ENCODE data around the gene SAMM50. TPM values are rescaled to one million over a fixed set of nuclear protein-coding genes. Genes with fewer than 3 reads are reported as not detected.
A peak's percentile ranks its signal among the peaks of the same experiment; 100 is the strongest.

The SAMM50 gene
- total RNA-seq, 1 experiment from 2014 or later, result 94.8 TPM

DNA sequence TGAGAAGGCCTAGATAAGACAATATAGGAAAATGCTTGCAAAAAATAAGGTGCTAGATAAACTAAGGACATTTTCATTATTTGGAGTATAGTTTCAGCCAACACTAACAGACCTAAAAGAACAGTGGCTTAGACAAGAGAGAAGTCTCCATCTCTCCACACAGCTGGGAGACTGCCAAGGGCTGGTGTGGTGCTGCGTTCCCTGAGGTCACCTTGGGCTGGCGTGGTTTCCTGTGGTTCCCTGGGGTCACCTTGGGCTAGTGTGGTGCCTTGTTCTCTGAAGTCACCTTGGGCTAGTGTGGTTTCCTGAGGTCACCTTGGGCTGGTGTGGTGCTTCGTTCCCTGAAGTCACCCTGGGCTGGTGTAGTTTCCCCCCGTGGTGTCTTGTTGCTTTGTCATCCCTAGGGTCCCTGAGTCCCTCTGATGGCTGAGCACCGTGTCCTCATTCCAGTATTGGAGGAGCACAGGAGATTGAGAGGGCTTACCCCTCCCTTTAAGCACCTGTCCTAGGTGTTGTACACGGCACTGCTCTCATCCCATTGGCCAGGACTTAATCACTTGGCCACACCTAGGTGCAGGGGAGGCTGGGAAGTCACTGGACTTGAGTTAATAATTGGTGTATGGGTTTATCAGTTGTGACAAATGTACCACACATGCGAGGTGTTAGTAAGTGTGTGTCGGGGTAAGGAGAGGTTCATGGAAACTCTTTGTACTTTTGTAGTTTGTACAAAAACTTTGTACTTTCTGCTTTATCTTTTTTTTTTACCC lies 14.9 kb downstream of the SAMM50 start:
- DNase-seq (ENCODE audit: low read depth, low spot score), result no peak
- in situ Hi-C loops (cut with HindIII; ENCODE audit: low pct_unique_long_range_greater_than_20kb, low sequenced_read_pairs), result no loop called here

DNA sequence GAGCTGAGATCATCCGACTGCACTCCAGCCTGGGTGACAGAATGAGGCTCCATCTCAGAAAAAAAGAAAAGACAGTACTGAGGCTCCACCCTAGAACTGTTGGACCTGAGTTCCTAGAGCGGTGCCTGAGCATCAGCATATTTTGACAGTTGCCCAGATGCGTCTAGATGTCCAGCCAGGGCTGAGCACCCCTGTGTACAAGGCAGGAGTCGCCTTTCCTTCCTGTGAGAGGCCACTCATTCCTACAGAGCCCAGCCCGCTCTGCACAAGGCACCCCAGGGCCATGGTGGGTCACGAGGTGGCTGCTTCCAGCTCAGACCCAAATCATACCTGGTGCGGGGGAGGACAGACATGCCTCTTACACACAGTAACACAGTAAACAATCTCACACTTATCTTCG lies 15.9 kb downstream of the SAMM50 start:
- in situ Hi-C loops (cut with HindIII; ENCODE audit: low pct_unique_long_range_greater_than_20kb, low sequenced_read_pairs), result no loop called here

DNA sequence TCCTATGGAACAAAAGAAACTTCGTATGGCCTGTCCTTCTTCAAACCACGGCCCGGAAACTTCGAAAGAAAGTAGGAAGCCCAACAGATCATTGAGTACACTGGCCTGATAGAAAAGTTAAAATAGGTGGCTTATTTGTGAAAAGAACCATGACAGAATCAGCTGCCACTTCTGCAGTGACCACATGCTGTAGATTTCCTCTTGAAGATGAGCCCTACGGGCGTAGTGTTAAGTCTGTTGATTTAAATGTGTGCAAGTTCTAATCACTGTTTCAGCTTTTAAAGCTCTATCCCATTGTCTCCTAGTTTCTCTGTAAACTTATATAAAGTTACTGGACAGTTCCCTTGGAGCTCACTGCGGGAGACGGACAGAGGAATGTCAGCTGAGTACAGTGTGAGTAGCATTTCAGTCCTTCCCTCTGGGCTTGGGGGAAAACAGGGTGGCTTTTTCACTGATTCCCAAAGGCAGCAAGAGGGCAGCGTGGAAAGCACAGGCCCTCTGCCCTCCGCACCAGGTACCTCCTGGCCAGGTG lies 17.8 kb downstream of the SAMM50 start:
- in situ Hi-C loops (cut with HindIII; ENCODE audit: low pct_unique_long_range_greater_than_20kb, low sequenced_read_pairs), result no loop called here
- DNase-seq (ENCODE audit: low read depth, low spot score), result peak; percentile 88

More for the DNA sequence above, 15.9 kb downstream of the SAMM50 start:
- no peak for DNase-seq (ENCODE audit: low read depth, low spot score)

DNA sequence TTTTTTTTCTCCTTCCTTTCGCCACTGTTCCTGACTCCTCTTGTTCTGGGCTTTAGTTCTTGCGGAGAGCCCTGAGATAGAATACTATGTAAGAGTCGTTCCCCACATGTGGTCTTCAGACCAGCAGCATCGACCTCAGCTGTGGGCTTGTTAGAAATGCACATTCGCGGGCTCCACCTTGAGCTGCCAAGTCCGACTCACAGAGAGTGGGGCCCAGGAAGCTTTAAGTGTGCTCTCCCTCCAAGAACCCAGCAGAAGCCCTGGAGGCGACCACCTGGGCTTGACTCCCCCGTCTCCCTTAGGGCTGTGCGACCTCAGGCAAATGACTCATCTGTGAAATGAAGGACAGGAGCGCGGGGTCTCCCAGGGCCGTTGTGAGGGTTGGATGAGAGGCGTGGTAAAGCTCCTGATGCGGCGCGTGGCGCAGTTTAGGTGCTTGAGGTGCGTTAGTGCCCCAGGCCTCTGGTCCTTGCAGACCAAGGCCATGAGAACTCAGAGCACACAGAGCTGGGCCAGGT lies 18.8 kb downstream of the SAMM50 start:
- in situ Hi-C loops (cut with HindIII; ENCODE audit: low pct_unique_long_range_greater_than_20kb, low sequenced_read_pairs), result no loop called here

DNA sequence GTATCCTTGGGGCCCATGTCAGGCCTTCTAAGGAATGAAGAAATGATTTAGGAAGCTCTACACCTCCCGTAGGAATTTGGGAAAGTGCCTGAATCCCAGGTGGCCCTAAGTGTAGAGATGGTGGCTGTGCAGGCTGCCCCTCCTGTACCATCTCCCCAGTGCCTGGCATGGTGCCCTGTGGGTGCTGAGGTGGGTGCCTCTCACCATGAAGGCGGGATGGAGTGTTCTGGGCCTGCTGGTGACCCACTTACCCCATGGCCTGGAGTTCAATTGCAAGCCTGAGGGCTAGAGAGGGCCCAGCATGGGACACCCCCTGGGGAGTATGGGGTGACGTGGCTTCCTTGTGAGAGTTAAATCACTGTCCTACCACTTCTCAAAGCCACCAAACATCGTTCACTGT lies 19.8 kb downstream of the SAMM50 start:
- no peak for DNase-seq (ENCODE audit: low read depth, low spot score)
- in situ Hi-C loops (cut with HindIII; ENCODE audit: low pct_unique_long_range_greater_than_20kb, low sequenced_read_pairs), result loop anchor here (25.0 kb wide), 1 partner anchor 112 kb away; no protein-coding TSS in a partner anchor

More for the DNA sequence above, 18.8 kb downstream of the SAMM50 start:
- DNase-seq (ENCODE audit: low read depth, low spot score), result no peak

DNA sequence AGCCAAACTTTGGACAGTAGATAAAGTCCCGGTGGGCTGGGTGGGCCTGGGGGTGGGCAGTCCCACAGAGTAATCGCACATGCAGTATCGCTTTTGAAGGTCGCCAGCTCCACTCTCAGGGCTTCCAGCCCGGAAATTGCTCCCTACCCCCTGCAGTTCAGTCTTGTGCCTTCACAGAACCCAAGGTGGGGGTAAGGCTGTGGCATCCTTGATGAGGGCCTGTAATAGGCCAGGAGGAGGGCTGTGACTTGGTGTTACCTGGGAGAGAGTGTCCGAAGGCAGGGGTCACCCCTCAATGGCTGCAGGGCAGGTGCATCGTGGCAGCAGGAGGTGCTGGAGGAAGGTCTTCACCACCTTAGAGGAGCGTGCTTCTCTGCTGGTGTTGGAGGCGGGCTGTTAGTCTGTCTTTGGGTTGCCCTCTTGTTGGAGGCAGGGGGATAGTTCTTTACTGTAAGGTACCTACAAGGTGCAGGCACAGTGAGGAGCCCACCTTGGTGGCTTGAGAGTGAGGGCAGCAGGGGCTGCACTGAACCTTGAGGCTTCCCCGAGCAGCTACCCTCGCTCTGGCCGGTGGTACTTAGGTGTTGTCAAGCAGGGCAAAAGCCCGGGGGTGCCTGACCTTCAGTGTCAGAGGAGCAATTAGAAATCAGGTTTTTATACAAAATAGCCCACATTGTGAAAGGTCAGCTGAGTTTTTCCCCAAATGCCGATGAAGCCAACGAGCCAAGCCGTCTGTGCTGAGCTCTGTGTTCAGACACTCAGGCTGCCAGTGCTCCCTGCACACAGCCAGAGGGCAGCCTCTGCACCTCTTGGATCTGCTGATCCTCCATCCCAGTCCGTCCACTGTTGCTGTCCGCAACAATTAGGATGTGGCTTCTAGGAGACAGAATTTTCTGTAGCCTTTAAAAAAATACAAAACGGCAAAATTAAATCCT lies 21.9 kb downstream of the SAMM50 start:
- no peak for DNase-seq (ENCODE audit: low read depth, low spot score)
- in situ Hi-C loops (cut with HindIII; ENCODE audit: low pct_unique_long_range_greater_than_20kb, low sequenced_read_pairs), result loop anchor here (25.0 kb wide), 1 partner anchor 110 kb away; no protein-coding TSS in a partner anchor

DNA sequence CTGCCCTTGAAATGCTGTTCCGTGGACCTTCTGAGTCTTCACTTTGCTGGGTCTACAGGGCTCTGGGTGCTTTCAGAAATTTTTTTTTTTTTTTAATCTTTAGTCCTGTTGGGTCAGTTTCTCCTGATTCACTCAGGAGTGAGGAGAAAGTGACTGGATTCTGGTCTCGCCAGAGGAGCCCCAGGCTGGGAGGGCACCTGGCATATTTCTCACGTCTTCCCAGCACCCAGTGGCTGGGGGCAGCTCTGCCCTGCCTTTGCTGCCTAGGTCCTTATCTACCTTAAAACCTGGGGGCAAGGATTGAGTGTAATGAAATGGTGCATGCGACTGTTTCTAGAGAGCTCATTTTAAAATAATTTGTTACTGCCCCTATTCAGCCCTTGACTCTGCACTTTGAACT lies 23.3 kb downstream of the SAMM50 start:
- in situ Hi-C loops (cut with HindIII; ENCODE audit: low pct_unique_long_range_greater_than_20kb, low sequenced_read_pairs), result loop anchor here (25.0 kb wide), 1 partner anchor 109 kb away; no protein-coding TSS in a partner anchor
- no peak for DNase-seq (ENCODE audit: low read depth, low spot score)

DNA sequence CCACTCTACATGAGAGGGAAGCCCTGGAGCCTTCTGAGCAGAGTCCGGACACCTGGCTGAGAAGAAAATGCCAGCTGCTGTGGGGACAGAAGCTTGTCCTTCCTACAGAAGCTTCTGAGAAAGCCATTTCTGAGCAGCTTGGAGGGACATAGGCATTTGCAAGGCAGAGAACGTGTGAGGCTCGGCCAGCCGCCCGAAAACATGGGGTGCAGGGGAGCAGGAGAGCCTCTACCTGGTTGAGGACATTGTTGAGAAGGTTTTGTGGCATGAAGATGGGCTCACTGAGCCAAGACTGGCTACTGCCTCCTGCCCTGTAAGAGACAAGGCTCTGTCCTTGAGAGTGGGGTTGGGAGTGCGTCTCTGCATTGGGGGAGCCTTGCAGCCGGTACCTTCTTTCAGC lies 25.3 kb downstream of the SAMM50 start:
- in situ Hi-C loops (cut with HindIII; ENCODE audit: low pct_unique_long_range_greater_than_20kb, low sequenced_read_pairs), result loop anchor here (25.0 kb wide), 1 partner anchor 107 kb away; no protein-coding TSS in a partner anchor
- DNase-seq (ENCODE audit: low read depth, low spot score), result no peak

DNA sequence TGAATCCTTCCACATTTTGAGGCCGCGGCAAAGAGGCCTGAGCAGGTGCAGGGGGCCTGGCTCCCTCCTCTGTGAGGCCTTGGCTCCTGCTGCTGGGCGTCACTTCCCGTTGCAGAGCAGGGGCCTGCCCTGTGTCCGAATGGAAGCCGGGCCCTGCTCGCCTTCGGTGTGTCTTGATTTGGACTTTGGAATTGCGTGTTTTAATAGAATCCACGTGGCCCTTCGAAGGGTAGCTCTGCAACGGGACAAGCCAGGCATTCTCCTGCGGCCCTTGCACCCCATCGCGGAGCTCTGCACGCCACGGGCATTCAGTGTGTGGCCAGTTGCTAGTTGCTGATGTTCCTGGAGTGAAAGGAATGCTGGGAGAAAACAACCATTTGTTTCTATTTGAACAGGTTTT lies 25.8 kb downstream of the SAMM50 start:
- no peak for DNase-seq (ENCODE audit: low read depth, low spot score)
- in situ Hi-C loops (cut with HindIII; ENCODE audit: low pct_unique_long_range_greater_than_20kb, low sequenced_read_pairs), result loop anchor here (25.0 kb wide), 1 partner anchor 106 kb away; no protein-coding TSS in a partner anchor

DNA sequence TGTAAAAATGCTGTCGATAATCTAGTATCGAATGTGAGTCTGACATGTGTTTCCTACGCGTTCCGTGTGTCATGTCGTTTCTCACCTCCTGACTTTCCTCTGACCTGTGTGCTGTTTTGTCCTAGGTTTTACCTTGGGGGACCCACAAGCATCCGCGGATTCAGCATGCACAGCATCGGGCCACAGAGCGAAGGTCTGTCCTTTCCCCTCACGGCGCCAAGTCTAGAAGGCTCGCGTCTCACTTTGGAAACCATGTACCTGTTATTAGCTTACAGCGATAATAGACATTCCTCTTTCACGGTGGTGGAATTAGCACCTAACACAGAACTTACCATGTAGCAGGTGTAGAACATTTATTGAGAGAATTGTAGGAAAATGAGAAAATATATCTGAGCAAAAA lies 28.6 kb downstream of the SAMM50 start:
- DNase-seq (ENCODE audit: low read depth, low spot score), result no peak
- in situ Hi-C loops (cut with HindIII; ENCODE audit: low pct_unique_long_range_greater_than_20kb, low sequenced_read_pairs), result loop anchor here (25.0 kb wide), 1 partner anchor 103 kb away; no protein-coding TSS in a partner anchor

DNA sequence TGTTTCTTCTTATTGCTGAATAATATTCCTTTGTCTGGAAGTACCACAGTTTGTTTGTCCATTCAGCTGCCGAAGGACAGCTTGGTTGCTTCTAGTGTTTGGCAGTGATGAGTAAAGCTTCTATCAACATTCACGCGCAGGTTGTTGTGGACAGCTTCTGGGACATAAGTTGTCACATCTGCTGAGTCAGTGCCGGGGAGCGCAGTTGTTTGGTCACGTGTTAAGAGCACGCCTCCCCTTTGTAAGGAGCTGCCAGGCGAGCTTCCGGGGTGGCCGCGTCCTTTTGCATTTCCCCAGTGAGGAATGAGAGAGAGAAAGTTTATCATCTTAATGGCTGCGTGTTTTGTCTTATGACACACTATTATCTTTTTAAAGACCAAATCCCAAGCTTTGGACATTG lies 30.3 kb downstream of the SAMM50 start:
- peak; percentile 67 for DNase-seq (ENCODE audit: low read depth, low spot score)
- in situ Hi-C loops (cut with HindIII; ENCODE audit: low pct_unique_long_range_greater_than_20kb, low sequenced_read_pairs), result loop anchor here (25.0 kb wide), 1 partner anchor 102 kb away; no protein-coding TSS in a partner anchor

DNA sequence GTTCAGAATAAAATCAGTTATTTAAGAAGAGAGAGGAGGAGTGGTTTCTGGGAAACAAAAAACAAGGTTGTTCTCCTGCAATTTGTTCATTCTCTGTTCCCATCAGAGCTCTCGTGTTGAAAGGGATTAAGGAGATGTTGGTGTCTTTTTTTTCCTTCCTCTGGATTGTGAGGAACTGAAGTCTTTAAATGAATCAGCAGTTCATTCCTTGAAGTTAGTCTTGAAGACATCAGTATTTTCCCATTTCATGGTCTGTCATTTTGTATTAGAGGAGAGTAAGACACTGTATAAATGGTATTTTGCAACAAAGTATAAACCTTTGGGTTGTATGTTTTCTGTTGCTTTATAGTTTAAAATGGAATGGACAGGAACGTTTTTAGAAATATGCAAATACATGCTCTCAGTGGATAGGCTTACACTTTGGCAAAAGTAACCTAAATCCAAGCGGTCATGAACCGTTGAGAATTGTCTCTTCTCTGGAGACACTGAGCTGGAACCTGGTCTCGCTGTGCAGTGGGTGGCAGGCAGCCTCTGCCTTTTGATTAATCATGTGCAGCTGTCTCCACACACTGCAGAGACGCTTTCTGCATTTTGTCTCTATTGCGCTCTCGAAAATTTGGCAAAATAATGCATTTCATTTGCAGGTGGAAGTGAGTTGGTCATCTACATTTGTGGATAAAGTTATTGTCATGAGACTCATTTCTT lies 33.0 kb downstream of the SAMM50 start:
- in situ Hi-C loops (cut with HindIII; ENCODE audit: low pct_unique_long_range_greater_than_20kb, low sequenced_read_pairs), result loop anchor here (25.0 kb wide), 1 partner anchor 99 kb away; no protein-coding TSS in a partner anchor
- no peak for DNase-seq (ENCODE audit: low read depth, low spot score)

DNA sequence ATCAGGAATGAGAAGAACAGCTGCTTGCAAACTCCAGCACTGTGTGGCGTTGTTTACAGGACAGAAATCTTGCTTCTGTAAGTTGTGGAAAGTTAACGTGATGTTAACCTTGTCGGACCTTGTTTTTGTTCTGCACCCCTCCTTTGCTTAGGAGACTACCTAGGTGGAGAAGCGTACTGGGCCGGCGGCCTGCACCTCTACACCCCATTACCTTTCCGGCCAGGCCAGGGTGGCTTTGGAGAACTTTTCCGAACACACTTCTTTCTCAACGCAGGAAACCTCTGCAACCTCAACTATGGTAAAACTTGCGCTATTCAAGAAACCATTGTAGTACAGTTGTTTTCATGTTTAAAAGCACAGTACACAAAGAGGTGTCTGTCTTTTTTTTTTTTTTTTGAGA lies 33.7 kb downstream of the SAMM50 start:
- DNase-seq (ENCODE audit: low read depth, low spot score), result no peak
- in situ Hi-C loops (cut with HindIII; ENCODE audit: low pct_unique_long_range_greater_than_20kb, low sequenced_read_pairs), result loop anchor here (25.0 kb wide), 1 partner anchor 98 kb away; no protein-coding TSS in a partner anchor

DNA sequence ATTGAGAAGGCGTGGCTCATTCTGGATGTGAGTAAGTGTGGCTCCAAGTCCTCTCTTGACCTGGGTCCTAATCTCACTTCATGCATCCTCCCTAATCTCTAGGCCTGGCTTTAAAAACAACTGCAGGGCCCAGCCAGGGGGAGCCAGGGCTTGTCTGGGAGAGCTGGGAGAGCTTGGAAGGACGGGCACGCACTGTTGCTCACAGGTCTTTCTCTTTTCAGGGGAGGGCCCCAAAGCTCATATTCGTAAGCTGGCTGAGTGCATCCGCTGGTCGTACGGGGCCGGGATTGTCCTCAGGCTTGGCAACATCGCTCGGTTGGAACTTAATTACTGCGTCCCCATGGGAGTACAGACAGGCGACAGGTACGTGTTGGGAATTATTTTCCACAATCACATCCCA lies 34.8 kb downstream of the SAMM50 start:
- no peak for DNase-seq (ENCODE audit: low read depth, low spot score)
- in situ Hi-C loops (cut with HindIII; ENCODE audit: low pct_unique_long_range_greater_than_20kb, low sequenced_read_pairs), result loop anchor here (25.0 kb wide), 1 partner anchor 97 kb away; no protein-coding TSS in a partner anchor

DNA sequence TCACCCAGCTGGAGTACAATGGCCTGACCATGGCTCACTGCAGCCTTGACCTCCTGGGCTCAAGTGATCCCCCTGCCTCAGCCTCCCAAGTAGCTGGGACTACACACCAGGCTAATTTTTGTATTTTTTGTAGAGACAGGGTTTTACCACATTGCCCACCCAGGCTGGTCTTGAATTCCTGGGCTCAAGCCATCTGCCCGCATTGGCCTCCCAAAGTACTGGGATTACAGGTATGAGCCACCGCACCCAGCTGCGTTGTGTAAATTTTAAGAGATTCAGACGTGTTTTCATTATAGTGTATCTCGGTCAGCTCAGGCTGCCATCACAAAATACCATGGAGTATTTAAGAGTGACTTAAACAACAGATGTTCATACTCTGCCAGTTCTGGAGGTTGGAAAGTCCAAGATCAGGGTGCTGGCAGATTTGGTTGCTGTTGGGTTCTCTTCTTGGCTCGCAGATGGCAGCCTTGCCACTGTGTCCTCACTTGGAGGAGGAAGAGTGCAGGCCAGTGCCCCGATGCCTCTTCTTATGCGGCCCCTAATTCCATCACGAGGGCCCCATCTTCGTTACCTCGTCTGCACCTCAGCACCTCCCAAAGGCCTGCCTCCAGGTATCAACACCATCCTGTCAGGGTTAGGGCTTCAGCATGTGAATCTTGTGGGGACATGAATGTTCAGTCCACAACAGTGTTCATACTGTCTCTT lies 36.2 kb downstream of the SAMM50 start:
- in situ Hi-C loops (cut with HindIII; ENCODE audit: low pct_unique_long_range_greater_than_20kb, low sequenced_read_pairs), result loop anchor here (25.0 kb wide), 1 partner anchor 96 kb away; no protein-coding TSS in a partner anchor
- DNase-seq (ENCODE audit: low read depth, low spot score), result no peak

DNA sequence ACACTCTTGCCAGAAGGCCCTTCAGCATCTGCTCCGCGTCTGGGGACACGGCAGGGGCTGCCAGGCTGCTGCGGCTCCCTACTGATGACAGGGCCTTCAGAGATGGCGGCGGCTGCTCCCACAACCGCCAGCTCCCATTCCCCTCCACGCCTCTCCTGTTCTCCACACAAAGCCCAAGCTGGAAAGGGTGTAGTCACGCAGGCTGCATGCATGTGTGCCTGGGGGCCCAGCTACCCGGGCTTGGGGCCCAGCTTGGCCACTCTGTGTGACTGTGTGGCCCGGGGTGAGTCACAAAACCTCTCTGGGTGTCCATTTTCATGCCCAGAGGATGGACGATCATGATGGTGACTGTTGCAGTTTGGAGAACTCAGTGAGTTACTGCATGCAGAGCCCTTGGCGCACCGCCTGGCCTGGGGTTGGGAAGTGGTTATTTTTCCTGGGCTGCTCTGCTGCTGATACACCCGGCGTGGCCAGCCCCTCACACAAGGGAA lies 37.1 kb downstream of the SAMM50 start:
- no peak for DNase-seq (ENCODE audit: low read depth, low spot score)
- in situ Hi-C loops (cut with HindIII; ENCODE audit: low pct_unique_long_range_greater_than_20kb, low sequenced_read_pairs), result loop anchor here (25.0 kb wide), 1 partner anchor 95 kb away; no protein-coding TSS in a partner anchor
